Measurements from ENCODE around the gene KCNQ1.

GRCh38 chr11:2462543-2462985, 17.8 kb downstream of the KCNQ1 start:
- TF ChIP-seq, protein P1, sequence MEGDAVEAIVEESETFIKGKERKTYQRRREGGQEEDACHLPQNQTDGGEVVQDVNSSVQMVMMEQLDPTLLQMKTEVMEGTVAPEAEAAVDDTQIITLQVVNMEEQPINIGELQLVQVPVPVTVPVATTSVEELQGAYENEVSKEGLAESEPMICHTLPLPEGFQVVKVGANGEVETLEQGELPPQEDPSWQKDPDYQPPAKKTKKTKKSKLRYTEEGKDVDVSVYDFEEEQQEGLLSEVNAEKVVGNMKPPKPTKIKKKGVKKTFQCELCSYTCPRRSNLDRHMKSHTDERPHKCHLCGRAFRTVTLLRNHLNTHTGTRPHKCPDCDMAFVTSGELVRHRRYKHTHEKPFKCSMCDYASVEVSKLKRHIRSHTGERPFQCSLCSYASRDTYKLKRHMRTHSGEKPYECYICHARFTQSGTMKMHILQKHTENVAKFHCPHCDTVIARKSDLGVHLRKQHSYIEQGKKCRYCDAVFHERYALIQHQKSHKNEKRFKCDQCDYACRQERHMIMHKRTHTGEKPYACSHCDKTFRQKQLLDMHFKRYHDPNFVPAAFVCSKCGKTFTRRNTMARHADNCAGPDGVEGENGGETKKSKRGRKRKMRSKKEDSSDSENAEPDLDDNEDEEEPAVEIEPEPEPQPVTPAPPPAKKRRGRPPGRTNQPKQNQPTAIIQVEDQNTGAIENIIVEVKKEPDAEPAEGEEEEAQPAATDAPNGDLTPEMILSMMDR (conservative IDR thresholded peaks at IDR 0.05), result no peak
- no peak for TF ChIP-seq EZH2 (IDR thresholded peaks at IDR 0.05; ENCODE audit: low read depth)
